LHCN-M2 (cell line): ENCODE results near the gene LPP. TPM values are rescaled to one million over a fixed set of nuclear protein-coding genes. Genes with fewer than 3 reads are reported as not detected.

Experiments
- DNase-seq: peaks from one replicate; pipeline ENCODE4 v3.0.0-alpha.2; 2012; ENCODE audit warnings: low read depth
- total RNA-seq: library from RNA; depleted of rRNA; stranded (reverse); fragments of >200 nt; gene quantifications from 2 replicates; pipeline ENCODE4 v1.2.3, GENCODE V29; 2014

LPP gene
- total RNA-seq, 1 experiment from 2014 or later, result 39.7 TPM

DNA sequence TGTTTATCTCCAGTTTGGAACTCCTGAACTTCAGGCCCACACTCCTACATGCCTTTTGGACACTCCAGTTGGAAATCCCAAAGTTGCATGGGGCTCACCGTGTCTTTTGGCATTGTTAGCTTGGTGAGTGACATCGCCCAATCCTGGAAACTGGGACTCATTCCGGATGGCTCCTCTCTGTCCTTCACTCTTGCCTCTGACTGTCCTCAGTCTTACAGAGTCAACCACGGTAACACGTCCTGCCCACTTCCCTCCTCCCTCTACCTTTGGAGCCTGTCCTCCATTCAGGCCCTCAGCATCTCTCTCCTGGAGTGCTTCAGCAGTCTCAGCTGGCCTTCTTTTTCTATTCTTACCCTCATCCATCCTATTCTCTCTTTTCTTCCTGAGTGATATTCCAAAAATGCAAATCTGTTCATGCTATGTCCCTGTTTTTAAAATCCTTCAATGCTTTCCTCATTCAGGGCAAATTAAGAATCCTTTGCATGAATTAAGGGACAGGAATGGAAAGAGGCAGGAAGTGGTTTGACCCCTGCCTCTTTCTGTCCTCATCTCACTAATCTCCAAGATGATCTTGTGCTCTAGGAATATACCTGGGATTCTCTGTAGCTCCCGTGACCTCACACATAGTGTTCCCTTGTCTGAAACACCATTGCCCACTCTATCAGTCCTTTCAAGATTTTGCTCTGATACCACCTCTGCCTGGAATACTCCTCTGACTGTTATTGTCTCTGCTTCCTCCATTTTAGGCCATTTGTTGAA lies 42.5 kb downstream of the LPP start:
- peak; percentile 30 for DNase-seq

DNA sequence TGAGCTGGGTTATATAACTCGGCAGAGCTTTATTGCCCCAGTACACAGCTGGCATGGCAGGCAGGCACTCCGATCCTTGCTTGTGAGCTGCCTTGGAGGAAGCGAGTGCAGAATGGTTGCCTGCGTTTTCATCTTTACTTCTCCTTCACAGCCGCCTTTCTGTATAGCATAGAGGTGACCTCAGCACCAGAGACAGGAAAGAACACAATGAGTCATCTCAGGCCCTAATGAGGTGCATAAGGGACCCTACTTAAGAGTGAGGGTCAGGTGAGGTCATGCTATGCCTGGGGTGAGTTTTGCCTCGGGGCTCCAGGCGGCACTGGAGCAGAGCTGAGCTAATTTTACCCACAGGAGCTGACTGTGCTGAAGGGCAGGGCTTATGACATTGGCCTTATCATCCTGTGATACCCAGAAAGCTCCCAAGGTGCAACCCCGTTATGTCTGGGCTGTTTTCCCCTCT lies 43.5 kb downstream of the LPP start:
- no peak for DNase-seq

DNA sequence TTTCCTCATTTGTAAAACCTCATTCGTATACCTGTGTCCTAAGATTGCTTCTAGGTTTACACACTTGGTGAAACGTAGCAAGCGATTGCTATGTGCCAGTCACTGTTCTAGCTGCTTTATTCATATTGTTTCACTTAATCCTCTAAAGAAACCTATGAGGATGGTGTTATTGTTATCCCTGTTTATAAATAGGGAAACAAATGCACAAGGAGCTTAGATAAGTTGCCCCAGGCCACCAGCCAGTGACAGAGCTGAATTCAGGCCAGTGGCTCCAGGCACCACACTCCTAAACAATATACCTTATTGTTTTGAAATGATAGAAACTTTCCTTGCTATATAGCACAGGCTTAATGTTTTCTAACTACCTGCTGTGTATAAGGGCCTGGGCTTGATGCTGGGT lies 44.0 kb downstream of the LPP start:
- DNase-seq, result no peak

GRCh38 chr3:188198760-188199327 lies 44.9 kb downstream of the LPP start:
- no peak for DNase-seq

- no peak for DNase-seq
Measured at GRCh38 chr3:188199386-188199785, 45.4 kb downstream of the LPP start.

DNA sequence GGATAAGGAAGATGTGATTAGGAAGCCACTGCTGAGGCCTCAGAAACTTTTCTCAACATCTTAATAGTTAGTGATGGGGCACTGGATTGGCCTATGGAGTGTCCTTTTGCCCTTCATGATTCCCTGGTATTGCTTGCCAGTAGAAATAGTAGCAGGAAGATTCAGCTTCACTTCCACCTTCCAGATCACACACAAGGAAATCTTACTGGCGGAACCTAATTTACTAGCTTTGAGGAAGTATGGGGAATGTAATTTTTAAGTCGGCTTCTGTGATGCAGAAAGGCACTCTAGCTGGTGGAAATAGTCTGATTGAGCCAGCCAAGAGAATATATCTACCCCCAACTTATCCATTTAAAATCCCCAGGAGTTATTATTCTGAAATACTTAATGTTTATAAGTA lies 46.5 kb downstream of the LPP start:
- DNase-seq, result no peak

DNA sequence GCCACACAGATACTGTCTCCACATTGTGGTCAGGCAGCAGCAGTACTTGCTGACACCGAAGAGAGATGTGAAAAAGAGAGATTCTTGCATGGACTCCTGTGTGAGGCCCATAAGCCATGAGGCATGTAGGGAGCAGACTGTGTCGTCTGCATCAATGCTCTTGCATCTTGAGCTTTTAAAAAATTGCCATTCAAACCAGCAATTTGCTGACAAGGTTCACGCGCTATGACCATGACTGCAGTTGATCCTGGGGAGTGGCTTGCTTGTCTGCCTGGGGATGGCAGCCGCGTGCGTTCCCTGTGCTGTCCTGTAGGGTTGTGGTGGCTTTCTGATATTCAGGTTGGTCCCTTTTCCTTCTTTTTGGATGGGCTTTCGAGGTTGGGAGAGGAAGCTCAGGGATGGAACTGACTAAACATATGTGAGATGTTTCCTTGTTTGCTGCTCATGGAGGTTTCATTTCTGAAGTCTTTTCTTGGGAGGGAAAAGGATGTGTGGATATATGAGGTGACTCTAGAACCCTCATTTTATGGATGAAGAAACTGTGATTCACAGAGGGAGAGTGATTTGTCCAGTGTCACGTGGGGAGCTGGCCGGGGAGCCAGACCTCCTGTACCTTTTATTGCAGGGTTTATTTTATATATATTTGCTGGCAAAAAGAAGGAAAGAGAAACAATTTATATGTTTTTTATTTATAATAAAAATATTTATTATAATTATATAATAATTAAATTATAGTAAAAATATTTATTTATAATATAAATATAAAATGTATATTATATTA lies 48.6 kb downstream of the LPP start:
- DNase-seq, result no peak

GRCh38 chr3:188204526-188204925 lies 50.6 kb downstream of the LPP start:
- DNase-seq, result no peak

DNA sequence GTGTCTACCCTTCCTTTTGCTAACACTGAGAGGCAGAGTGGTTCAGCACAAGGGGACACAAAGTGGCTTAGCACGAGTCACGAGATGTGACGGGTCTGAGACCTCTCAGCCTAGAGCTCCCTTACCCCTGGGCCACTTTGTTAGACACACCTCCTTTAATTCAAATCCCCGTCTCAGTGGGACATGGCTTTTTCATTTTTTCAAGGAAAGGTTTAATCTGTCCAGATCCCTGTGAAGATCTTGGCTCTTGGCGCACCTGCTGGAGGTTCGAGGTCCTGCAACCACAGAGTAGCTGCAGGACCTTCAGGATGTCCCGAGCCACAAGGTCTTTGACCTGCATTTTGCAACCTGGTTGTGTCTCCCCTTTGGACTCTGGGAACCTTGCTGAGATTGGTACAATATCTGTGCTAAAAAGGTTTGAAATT lies 52.0 kb downstream of the LPP start:
- no peak for DNase-seq

GRCh38 chr3:188206787-188207186 lies 52.8 kb downstream of the LPP start:
- no peak for DNase-seq

DNA sequence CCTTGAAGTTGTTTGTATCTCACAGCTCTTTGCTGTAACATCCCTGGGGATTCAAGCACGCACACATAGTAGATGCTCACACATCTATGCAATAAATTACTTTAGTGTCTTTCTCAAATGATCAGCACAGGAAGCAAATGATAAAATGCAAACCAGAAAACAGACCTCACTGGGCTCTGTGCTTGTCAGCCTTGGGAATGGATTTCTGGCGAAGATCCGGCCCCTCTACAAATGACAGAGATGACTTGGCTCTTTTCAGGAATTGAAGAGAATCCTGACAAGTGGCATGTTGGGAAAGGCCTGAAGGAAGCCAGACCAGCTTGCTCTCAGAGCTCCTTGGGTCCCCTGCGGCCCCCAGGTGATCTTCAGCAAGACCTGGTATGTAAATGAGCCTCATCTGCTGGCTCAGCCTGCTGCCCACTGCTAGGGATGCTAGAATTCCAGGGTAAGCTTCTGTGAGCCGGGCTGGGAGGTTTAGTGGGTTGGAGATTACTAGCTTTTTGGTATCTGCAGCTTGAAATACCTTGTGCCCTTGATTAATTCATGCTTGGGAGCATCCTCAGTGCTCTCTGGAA lies 54.1 kb downstream of the LPP start:
- DNase-seq, result no peak

GRCh38 chr3:188208516-188208981 lies 54.6 kb downstream of the LPP start:
- DNase-seq, result peak; percentile 50

GRCh38 chr3:188209034-188209433 lies 55.1 kb downstream of the LPP start:
- no peak for DNase-seq

GRCh38 chr3:188209740-188210139 lies 55.8 kb downstream of the LPP start:
- no peak for DNase-seq

DNA sequence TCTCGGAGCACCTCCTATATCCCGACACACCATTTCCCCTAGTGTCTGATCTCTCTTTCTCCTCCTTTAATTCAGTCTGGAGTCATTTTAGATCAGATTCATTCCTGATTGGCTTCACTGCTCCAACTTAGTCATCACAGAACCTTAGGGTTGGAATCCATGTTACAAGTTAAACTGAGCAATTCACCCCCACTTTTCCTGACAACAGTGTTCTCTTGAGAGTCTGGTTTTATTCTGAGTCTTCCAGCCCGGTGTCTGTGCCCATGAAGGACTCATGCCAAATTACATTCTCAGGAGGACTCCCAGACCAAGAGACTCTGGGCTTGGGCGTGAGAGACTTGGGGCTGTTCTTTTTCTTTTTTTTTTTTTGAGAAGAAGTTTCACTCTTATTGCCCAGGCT lies 57.5 kb downstream of the LPP start:
- DNase-seq, result no peak

- DNase-seq, result no peak
Measured at GRCh38 chr3:188212308-188212969, 58.5 kb downstream of the LPP start.

DNA sequence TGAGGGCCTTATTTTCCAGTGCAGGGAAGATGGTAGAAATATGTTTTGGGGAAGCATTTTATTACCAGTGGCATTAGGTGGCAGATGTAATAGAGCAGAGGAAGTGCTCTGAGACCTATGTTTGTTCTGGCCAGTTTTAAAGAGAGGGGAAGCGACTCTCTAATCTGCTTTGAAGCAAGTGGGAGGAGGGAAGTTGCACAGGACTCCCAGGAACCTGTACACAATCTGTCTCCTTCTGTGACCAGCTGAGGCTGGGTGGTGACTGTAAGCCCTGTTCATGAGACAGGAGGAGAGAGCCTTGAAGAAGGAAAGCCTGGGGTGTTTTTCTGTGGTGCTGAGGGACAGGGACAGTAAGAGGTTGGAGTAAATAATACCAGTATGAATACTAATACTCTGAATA lies 60.5 kb downstream of the LPP start:
- no peak for DNase-seq

DNA sequence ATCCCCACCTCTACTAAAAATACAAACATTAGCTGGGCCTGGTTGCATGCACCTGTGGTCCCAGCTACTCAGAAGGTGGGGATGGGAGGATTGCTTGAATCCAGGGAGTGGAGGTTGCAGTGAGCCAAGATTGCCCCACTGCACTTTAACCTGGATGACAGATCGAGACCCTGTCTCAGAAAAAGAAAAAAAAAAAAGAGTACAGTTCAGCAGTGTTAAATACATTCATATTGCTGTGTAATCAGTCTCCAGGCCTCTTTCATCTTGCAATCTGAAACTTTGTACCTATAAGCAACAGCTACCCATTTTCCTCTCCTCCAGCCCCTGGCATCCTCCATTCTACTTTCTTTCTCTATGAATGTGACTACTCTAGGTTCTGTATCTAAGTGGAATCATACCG lies 61.2 kb downstream of the LPP start:
- DNase-seq, result no peak

GRCh38 chr3:188217011-188217463 lies 63.1 kb downstream of the LPP start:
- DNase-seq, result no peak

- no peak for DNase-seq
Measured at GRCh38 chr3:188217726-188218125, 63.8 kb downstream of the LPP start.

DNA sequence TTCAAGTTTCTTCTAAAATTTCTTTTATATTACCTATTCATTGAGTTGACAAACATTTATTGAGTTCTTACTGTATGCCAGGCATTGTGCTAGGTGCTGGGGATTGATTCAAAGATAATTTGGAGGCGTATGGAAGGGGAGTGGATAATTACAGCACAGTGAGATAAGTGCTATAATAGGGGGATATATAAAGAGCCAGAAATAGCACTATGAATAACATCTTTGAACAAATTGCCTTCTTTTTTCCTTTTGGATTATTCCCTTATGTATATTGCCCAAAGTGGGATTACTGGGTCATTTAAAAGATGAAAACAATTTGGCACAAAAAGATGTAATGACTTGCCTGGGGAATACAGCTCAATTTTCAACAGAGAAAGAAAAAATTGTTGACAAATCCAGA lies 64.6 kb downstream of the LPP start:
- no peak for DNase-seq

DNA sequence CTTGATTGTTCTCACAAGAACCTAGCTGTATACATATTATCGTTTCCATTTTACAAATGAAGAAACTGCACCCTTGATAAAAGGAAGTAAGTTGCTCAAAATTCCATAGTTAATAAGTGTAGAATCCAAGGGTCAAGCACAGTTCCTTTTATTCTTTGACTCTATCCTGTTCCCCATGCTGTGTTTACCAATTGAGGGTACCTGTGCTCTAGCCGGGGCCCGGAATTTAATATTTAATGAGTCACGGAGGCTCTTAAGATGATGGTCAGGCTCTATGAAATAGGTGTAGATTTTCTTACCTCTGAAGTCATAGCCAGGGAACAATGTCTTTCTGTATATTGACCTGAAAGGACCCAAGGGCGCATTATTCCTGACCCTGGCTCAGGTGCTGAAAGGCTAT lies 65.2 kb downstream of the LPP start:
- DNase-seq, result no peak
